Liver (tissue), 3 donors: ENCODE results near the gene GIMAP6.
"Not testable (repeated sequence)": the region's sequence is repeated elsewhere in the genome, so short reads cannot be mapped to it uniquely, and the experiment has no call there.

Experiments used
- ATF3 ChIP-seq: IDR thresholded peaks from 2 replicates; pipeline ENCODE4 v1.6.1; 2016; ENCODE audit warnings: antibody characterized with exemption
- EGR1 ChIP-seq, 2 donors: IDR thresholded peaks; 2 replicates each; pipeline ENCODE4 v1.6.1; 2016 to 2018; ENCODE audit warnings: antibody characterized with exemption in 2 of 2, low read depth in 2 of 2
- GABPA ChIP-seq, 2 donors: IDR thresholded peaks in 1 of 2; conservative IDR thresholded peaks in 1 of 2; 2 replicates each; pipeline ENCODE4 v1.6.1; 2016; ENCODE audit warnings: antibody characterized with exemption in 2 of 2, mild to moderate bottlenecking in 1 of 2, moderate library complexity in 1 of 2
- HNF4G ChIP-seq: IDR thresholded peaks from 2 replicates; pipeline ENCODE4 v1.6.1; 2016; ENCODE audit warnings: antibody characterized with exemption
- JUND ChIP-seq, 2 donors: IDR thresholded peaks; 2 replicates each; pipeline ENCODE4 v1.6.1; 2016; ENCODE audit warnings: antibody characterized with exemption in 2 of 2
- MAX ChIP-seq: IDR thresholded peaks from 2 replicates; pipeline ENCODE4 v1.6.1; 2016; ENCODE audit warnings: antibody characterized with exemption
- NR2F2 ChIP-seq: IDR thresholded peaks from 2 replicates; pipeline ENCODE4 v1.6.1; 2016; ENCODE audit warnings: antibody characterized with exemption
- RAD21 ChIP-seq, 2 donors: IDR thresholded peaks; 2 replicates each; pipeline ENCODE4 v1.6.1; 2016; ENCODE audit warnings: antibody characterized with exemption in 2 of 2, mild to moderate bottlenecking in 2 of 2
- TAF1 ChIP-seq: conservative IDR thresholded peaks from 2 replicates; pipeline ENCODE4 v1.6.1; 2016; ENCODE audit warnings: antibody characterized with exemption, mild to moderate bottlenecking
- TF ChIP-seq, protein P1 (sequence below): fragments of 150-350 bp; IDR thresholded peaks from 2 replicates; pipeline ENCODE4 v1.5.1; 2017; ENCODE audit warnings: improper control_type of control experiment, low read depth, low read length; ENCODE audit not compliant: missing input control
- donor health status: healthy.
- donor health status: healthy.

DNA sequence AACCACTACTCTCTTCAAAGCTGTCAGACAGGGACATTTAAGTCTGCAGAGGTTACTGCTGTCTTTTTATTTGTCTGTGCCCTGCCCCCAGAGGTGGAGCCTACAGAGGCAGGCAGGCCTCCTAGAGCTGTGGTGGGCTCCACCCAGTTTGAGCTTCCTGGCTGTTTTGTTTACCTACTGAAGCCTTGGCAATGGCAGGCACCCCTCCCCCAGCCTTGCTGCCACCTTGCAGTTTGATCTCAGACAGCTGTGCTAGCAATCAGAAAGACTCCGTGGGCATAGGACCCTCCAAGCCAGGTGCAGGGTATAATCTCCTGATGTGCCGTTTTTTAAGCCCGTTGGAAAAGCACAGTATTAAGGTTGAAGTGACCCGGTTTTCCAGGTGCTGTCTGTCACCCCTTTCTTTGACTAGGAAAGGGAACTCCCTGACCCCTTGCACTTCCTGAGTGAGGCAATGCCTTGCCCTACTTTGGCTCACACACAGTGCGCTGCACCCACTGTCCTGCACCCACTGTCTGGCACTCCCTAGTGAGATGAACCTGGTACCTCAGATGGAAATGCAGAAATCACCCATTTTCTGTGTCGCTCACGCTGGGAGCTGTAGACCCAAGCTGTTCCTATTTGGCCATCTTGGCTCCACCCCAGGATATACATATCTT is 52.1 kb downstream of the GIMAP6 start:
- TF ChIP-seq, protein P1, sequence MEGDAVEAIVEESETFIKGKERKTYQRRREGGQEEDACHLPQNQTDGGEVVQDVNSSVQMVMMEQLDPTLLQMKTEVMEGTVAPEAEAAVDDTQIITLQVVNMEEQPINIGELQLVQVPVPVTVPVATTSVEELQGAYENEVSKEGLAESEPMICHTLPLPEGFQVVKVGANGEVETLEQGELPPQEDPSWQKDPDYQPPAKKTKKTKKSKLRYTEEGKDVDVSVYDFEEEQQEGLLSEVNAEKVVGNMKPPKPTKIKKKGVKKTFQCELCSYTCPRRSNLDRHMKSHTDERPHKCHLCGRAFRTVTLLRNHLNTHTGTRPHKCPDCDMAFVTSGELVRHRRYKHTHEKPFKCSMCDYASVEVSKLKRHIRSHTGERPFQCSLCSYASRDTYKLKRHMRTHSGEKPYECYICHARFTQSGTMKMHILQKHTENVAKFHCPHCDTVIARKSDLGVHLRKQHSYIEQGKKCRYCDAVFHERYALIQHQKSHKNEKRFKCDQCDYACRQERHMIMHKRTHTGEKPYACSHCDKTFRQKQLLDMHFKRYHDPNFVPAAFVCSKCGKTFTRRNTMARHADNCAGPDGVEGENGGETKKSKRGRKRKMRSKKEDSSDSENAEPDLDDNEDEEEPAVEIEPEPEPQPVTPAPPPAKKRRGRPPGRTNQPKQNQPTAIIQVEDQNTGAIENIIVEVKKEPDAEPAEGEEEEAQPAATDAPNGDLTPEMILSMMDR = not testable (repeated sequence)
- TF ChIP-seq JUND (IDR thresholded peaks at IDR 0.05); EGR1 (IDR thresholded peaks at IDR 0.05; ENCODE audit: low read depth in 2 of 2); NR2F2; TAF1; RAD21 (IDR thresholded peaks at IDR 0.05); ATF3; HNF4G; MAX; GABPA (IDR thresholded peaks at IDR 0.05 in 1 of 2, conservative IDR thresholded peaks at IDR 0.05 in 1 of 2): not testable (repeated sequence)
